K562 (cell line): ENCODE data around the gene GCN1. TPM values are rescaled to one million over a fixed set of nuclear protein-coding genes. Genes with fewer than 3 reads are reported as not detected.

Experiments used
- ATAC-seq: fragments of 200-7000 bp; cut with Tn5 transposase; 3 replicates; pipeline ENCODE4 v1.9.1; 2020; ENCODE audit warnings: moderate library complexity
- BruUV-seq: library from RNA; stranded (reverse); fragments of 400-500 nt; replicated peaks from 2 replicates; lab custom pipeline; 2021; lab: Mats Ljungman, UMichigan
- CTCF ChIA-PET: fragments of 300-600 bp; formaldehyde crosslinking; extraction: SDS; loops from one replicate; lab custom pipeline; 2021; ENCODE audit warnings: low intra/inter-chr PET ratio; lab: Yijun Ruan, JAX
- POLR2A ChIA-PET: fragments of 300-600, 350-650 bp; sonication (Branson Sonifier 250); formaldehyde crosslinking; extraction: SDS; loops from one replicate; lab custom pipeline; 2021; ENCODE audit warnings: antibody characterized with exemption, inconsistent platforms; lab: Yijun Ruan, JAX
- DNase-seq, 4 experiments: peaks; one replicate each; pipeline versions ENCODE4 v3.0.0 to v3.0.0-alpha.2; 2011 to 2018; ENCODE audit warnings: low spot score in 3 of 4, mixed read lengths in 3 of 4; ENCODE audit errors: extremely low read depth in 1 of 4
- FAIRE-seq: peaks from 2 replicates; lab custom pipeline; 2011; peaks lifted over from hg19 to GRCh38; lab: Jason Lieb, UNC
- H2AFZ ChIP-seq: 2 replicates; pipeline ENCODE4 v1.6.0; 2011; ENCODE audit warnings: low read depth, low read length, control low read depth, inconsistent platforms
- H3K27ac ChIP-seq: fragments of 200-600 bp; 3 replicates; pipeline ENCODE4 v1.8.0; 2011; ENCODE audit warnings: low read depth, mild to moderate bottlenecking, control low read depth, inconsistent platforms, low read length, moderate library complexity, mixed read lengths; ENCODE audit errors: extremely low read depth
- H3K27me3 ChIP-seq, 2 experiments: fragments of 300-600 bp in 1 of 2; 2 replicates in 1 of 2; 3 replicates in 1 of 2; pipeline versions ENCODE4 v1.6.0 to v1.8.0; 2011; ENCODE audit warnings: inconsistent platforms in 2 of 2, low read length in 2 of 2, mild to moderate bottlenecking in 1 of 2, mixed read lengths in 1 of 2, moderate library complexity in 1 of 2; ENCODE audit not compliant: control insufficient read depth in 2 of 2, insufficient read depth in 2 of 2
- H3K36me3 ChIP-seq: fragments of 300-600 bp; 3 replicates; pipeline ENCODE4 v1.8.0; 2011; ENCODE audit warnings: mild to moderate bottlenecking, low read length, inconsistent platforms; ENCODE audit not compliant: control insufficient read depth, insufficient read depth
- H3K4me1 ChIP-seq, 2 experiments: fragments of 200-600 bp in 1 of 2; replicated peaks in 1 of 2; 2 replicates in 1 of 2; 3 replicates in 1 of 2; pipeline versions ENCODE4 v1.5.1 to v1.8.0; 2011; ENCODE audit warnings: inconsistent platforms in 2 of 2, low read length in 2 of 2, mild to moderate bottlenecking in 1 of 2, mixed read lengths in 1 of 2, moderate library complexity in 1 of 2; ENCODE audit not compliant: control insufficient read depth in 2 of 2, insufficient read depth in 2 of 2
- H3K4me2 ChIP-seq: 2 replicates; pipeline ENCODE4 v1.6.1; 2011; ENCODE audit warnings: low read length, control low read depth, inconsistent platforms, mixed read lengths; ENCODE audit not compliant: insufficient read depth
- H3K4me3 ChIP-seq: fragments of 200-600 bp; sonication (generic), shearing (Covaris generic); 2 replicates; pipeline ENCODE4 v1.5.1; 2016; ENCODE audit warnings: control low read depth, inconsistent platforms
- H3K79me2 ChIP-seq: fragments of 200-600 bp; 3 replicates; pipeline ENCODE4 v1.8.0; 2011; ENCODE audit warnings: low read length, inconsistent platforms; ENCODE audit not compliant: control insufficient read depth, insufficient read depth
- H3K9ac ChIP-seq, 2 experiments: 2 replicates each; pipeline versions ENCODE4 v1.6.0 to v1.6.1; 2011; ENCODE audit warnings: low read depth in 2 of 2, low read length in 2 of 2, control low read depth in 1 of 2, inconsistent platforms in 1 of 2, mild to moderate bottlenecking in 1 of 2, mixed read lengths in 1 of 2; ENCODE audit not compliant: insufficient read depth in 1 of 2
- H3K9me1 ChIP-seq: one replicate; pipeline ENCODE4 v1.6.0; 2011; ENCODE audit warnings: inconsistent platforms, mild to moderate bottlenecking, low read length, moderate library complexity; ENCODE audit not compliant: control insufficient read depth, insufficient read depth
- H3K9me3 ChIP-seq: replicated peaks from 2 replicates; pipeline ENCODE4 v1.5.1; 2011; ENCODE audit warnings: low read depth, low read length, inconsistent platforms; ENCODE audit not compliant: control insufficient read depth, insufficient read depth
- H4K20me1 ChIP-seq: replicated peaks from 2 replicates; pipeline ENCODE4 v1.6.1; 2011; ENCODE audit warnings: low read length, inconsistent platforms, mixed read lengths; ENCODE audit not compliant: control insufficient read depth, insufficient read depth
- GTF2A2 ChIP-seq: IDR thresholded peaks from 2 replicates; pipeline ENCODE4 v1.6.1; 2016; ENCODE audit warnings: mild to moderate bottlenecking, missing genetic modification characterization, missing compliant biosample characterization
- JUNB ChIP-seq: fragments of 450-650 bp; formaldehyde crosslinking; conservative IDR thresholded peaks from 2 replicates; pipeline ENCODE4 v1.4.0; 2020; ENCODE audit warnings: mild to moderate bottlenecking
- KDM5B ChIP-seq: fragments of 200-600 bp; sonication (generic); IDR thresholded peaks from 2 replicates; pipeline ENCODE4 v1.6.1; 2012; ENCODE audit warnings: low read depth, mild to moderate bottlenecking, moderate library complexity, low read length, control low read depth, inconsistent platforms; ENCODE audit not compliant: insufficient replicate concordance
- MIER1 ChIP-seq: fragments of 450-650 bp; IDR thresholded peaks from 2 replicates; pipeline ENCODE4 v1.6.1; 2016; ENCODE audit warnings: antibody characterized with exemption, mild to moderate bottlenecking, low read depth
- NFE2L1 ChIP-seq: fragments of 450-650 bp; IDR thresholded peaks from 2 replicates; pipeline ENCODE4 v1.6.1; 2016; ENCODE audit warnings: missing genetic modification characterization, low read depth, mild to moderate bottlenecking, missing compliant biosample characterization, moderate library complexity, borderline replicate concordance
- PHB2 ChIP-seq: fragments of 450-650 bp; IDR thresholded peaks from 2 replicates; pipeline ENCODE4 v1.6.1; 2017; ENCODE audit warnings: low read depth
- WGBS: fragments of 100-300 bp; shearing (Covaris generic); methylation state at CpG from one replicate; pipeline ENCODE4 v1.1.6; 2016; ENCODE audit warnings: low coverage, mixed read lengths; ENCODE audit not compliant: insufficient coverage; ENCODE audit errors: missing lambda C conversion rate; 5-methylcytosine and 5-hydroxymethylcytosine counted together
- in situ Hi-C: fragments of 300-500 bp; cut with MboI; formaldehyde crosslinking; loops from 4 replicates; pipeline ENCODE4 v1.15.0; 2018; ENCODE audit warnings: inconsistent platforms, mixed read lengths
- intact Hi-C: fragments of 100-400 bp; cut with micrococcal nuclease; formaldehyde crosslinking; loops from 2 replicates; pipeline ENCODE4 v1.14.2; 2022
- polyA plus RNA-seq, 8 experiments: library from polyadenylated mRNA; depleted of rRNA in 4 of 8; stranded (reverse) in 5 of 8; unstranded in 3 of 8; fragments of >200 nt; fragmentation: Nextera tagmentation in 2 of 8; fragmentation: Illumina TruSeq in 1 of 8; extraction: Ambion mirVana in 2 of 8; extraction: Trizol in 1 of 8; gene quantifications; 2 replicates each; pipeline versions ENCODE4 v1.2.1 to v1.2.3, GENCODE V29; 2011 to 2014; ENCODE audit warnings: inconsistent platforms in 1 of 8, missing spikeins in 1 of 8
- total RNA-seq, 7 experiments: library from RNA; depleted of rRNA in 6 of 7; stranded (reverse); fragments of >200 nt in 6 of 7; fragmentation: Illumina TruSeq in 2 of 7; extraction: Trizol in 2 of 7; gene quantifications; 2 replicates each; pipeline versions ENCODE4 v1.2.1 to v1.2.3, GENCODE V29; 2011 to 2021; ENCODE audit warnings: low replicate concordance in 1 of 7
- TF ChIP-seq, protein P1 (sequence below), 3 experiments: fragments of 200-800 bp in 1 of 3; fragments of 250-450 bp in 1 of 3; fragments of 450-650 bp in 1 of 3; sonication (Bioruptor Pico) in 1 of 3; sonication (Bioruptor generic) in 1 of 3; formaldehyde crosslinking in 1 of 3; IDR thresholded peaks; 2 replicates each; pipeline versions ENCODE4 v1.6.1 to v1.8.0; 2016 to 2022; ENCODE audit warnings: mild to moderate bottlenecking in 2 of 3, missing genetic modification characterization in 2 of 3, missing compliant biosample characterization in 1 of 3, moderate library complexity in 1 of 3
- TF ChIP-seq, protein P2 (sequence below), 2 experiments: fragments of 450-650 bp; IDR thresholded peaks; 2 replicates each; pipeline ENCODE4 v1.6.1; 2016

GCN1 gene
- total and polyA plus RNA-seq, 9 of the 15 experiments (the other 6 are each of a cell fraction or from before 2014, with no cell fraction given): 11.9 to 190 (median 51.7) TPM

DNA sequence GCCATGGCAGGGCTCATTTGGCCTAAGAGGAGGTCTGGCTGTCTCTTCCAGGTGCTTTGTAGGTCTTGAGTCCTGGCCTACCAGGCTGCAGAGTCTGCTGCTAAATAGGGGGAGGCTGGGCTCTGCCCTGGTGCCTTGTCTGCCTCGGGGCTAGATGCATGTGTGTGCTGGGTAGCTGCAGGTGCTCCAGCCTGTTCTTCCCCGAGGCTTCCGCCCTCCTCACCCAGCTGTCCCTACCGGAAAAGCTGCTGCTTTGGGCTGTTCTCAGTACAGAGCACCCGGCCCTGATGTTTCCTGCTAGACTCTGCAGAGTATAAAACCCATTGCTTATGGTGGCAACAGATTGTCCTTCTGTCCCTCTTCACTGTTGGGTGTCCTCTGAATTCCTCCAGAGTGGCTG, 115.6 kb downstream of the GCN1 start:
- Histone ChIP-seq H4K20me1 (no peaks in the 10 kb centered on the region), H3K4me3 (no peak overlapping the region), H2AFZ (no peak overlapping the region), H3K79me2 (no peaks in the 10 kb centered on the region), H3K4me2 (no peak overlapping the region), H3K27me3 (peaks cover 29 to 55% of the 10 kb centered on the region in 2 experiments; a peak in 3 of 5 replicates), H3K4me1 (no peaks in the 10 kb centered on the region), H3K9me3 (no peaks in the 10 kb centered on the region), H3K36me3 (no peaks in the 10 kb centered on the region), H3K9ac (no peak overlapping the region), H3K9me1 (no peaks in the 10 kb centered on the region), H3K27ac (no peak overlapping the region)
- ChIA-PET POLR2A (interaction anchor here (1.2 to 2.0 kb wide), 2 partner anchors 10 to 13 kb away, joined by 3 to 4 read pairs; no protein-coding TSS in a partner anchor), CTCF (no interaction called here)
- ATAC-seq: no peak
- in situ Hi-C loops (no loop called here), intact Hi-C loops (no loop called here)
- BruUV-seq: no TSS peak
- no peak for FAIRE-seq
- DNase-seq: no peak
- 5% methylated on average over 5 of the region's 5 CpGs for WGBS
- TF ChIP-seq NFE2L1 (tag): no peak
- no peak for TF ChIP-seq MIER1
- TF ChIP-seq, protein P1, sequence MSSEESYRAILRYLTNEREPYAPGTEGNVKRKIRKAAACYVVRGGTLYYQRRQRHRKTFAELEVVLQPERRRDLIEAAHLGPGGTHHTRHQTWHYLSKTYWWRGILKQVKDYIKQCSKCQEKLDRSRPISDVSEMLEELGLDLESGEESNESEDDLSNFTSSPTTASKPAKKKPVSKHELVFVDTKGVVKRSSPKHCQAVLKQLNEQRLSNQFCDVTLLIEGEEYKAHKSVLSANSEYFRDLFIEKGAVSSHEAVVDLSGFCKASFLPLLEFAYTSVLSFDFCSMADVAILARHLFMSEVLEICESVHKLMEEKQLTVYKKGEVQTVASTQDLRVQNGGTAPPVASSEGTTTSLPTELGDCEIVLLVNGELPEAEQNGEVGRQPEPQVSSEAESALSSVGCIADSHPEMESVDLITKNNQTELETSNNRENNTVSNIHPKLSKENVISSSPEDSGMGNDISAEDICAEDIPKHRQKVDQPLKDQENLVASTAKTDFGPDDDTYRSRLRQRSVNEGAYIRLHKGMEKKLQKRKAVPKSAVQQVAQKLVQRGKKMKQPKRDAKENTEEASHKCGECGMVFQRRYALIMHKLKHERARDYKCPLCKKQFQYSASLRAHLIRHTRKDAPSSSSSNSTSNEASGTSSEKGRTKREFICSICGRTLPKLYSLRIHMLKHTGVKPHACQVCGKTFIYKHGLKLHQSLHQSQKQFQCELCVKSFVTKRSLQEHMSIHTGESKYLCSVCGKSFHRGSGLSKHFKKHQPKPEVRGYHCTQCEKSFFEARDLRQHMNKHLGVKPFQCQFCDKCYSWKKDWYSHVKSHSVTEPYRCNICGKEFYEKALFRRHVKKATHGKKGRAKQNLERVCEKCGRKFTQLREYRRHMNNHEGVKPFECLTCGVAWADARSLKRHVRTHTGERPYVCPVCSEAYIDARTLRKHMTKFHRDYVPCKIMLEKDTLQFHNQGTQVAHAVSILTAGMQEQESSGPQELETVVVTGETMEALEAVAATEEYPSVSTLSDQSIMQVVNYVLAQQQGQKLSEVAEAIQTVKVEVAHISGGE (CRISPR knock-in tag; IDR thresholded peaks at IDR 0.05): peak in 1 of 3 experiments; percentile 85; a peak in 1 of 6 replicates
- TF ChIP-seq PHB2: no peak
- TF ChIP-seq KDM5B: no peak
- no peak for TF ChIP-seq JUNB (CRISPR knock-in tag)
- TF ChIP-seq GTF2A2 (tag): no peak
- TF ChIP-seq, protein P2, sequence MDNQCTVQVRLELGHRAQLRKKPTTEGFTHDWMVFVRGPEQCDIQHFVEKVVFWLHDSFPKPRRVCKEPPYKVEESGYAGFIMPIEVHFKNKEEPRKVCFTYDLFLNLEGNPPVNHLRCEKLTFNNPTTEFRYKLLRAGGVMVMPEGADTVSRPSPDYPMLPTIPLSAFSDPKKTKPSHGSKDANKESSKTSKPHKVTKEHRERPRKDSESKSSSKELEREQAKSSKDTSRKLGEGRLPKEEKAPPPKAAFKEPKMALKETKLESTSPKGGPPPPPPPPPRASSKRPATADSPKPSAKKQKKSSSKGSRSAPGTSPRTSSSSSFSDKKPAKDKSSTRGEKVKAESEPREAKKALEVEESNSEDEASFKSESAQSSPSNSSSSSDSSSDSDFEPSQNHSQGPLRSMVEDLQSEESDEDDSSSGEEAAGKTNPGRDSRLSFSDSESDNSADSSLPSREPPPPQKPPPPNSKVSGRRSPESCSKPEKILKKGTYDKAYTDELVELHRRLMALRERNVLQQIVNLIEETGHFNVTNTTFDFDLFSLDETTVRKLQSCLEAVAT (IDR thresholded peaks at IDR 0.05): no peak
